Jurkat, Clone E6-1 (cell line): ENCODE data around the gene CDKAL1.
A peak's percentile ranks its signal among the peaks of the same experiment; 100 is the strongest.

Experiments used
- DNase-seq: peaks from one replicate; pipeline ENCODE4 v3.0.0-alpha.2; 2011; ENCODE audit warnings: low read depth, low spot score
- H3K4me3 ChIP-seq: 2 replicates; pipeline ENCODE4 v1.5.1; 2011; ENCODE audit warnings: mild to moderate bottlenecking, low read length, control low read depth, moderate library complexity

CDKAL1 gene

GRCh38 chr6:20998748-20999448 lies 464.6 kb downstream of the CDKAL1 start:
- no peak for DNase-seq
- H3K4me3 ChIP-seq: no peak overlapping the region

DNA sequence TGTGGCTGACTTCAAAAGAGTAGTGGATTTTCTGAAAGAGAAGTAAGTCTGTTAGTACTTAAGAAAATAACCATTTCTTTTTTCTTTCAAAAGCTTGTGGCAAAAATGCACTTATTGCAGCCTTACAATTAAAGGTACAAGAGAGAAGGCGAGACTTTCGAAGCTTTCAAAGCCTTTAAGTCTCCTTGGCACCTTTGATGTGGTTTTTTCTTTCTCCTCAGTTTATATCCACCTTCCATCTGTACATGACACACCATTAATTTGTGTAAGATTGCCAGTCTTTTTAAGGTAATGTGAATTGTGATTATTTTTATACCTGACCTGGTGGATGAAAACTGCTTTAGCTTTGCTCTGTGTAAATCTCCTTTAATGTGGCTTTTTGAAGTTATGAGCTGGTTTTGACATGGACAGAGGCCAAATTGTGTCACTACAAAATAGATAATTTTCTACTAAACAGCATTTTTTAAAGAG lies 466.1 kb downstream of the CDKAL1 start:
- DNase-seq: peak; percentile 78
- H3K4me3 ChIP-seq: no peak overlapping the region

DNA sequence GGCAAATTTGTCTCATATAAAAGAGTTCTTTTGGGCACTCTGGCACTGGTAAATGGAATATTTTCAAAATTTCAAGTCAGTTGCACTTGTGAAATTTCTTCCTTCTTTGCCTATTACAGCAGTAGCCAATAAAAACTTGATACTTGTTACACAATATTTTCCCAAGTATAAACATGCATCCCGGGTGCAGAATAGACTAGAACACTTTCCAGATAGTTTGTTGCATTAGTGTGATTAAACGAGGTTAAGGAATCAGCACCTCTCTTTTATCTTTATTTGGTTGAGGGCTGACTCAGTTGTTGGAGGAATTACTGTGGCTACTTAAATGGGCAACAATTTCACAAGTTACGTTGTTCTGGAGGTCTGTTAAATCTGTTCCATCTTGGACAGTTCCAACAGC lies 467.5 kb downstream of the CDKAL1 start:
- no peak overlapping the region for H3K4me3 ChIP-seq
- DNase-seq: no peak

- DNase-seq: no peak
- no peak overlapping the region for H3K4me3 ChIP-seq
Measured at GRCh38 chr6:21003780-21004541, 469.7 kb downstream of the CDKAL1 start.

DNA sequence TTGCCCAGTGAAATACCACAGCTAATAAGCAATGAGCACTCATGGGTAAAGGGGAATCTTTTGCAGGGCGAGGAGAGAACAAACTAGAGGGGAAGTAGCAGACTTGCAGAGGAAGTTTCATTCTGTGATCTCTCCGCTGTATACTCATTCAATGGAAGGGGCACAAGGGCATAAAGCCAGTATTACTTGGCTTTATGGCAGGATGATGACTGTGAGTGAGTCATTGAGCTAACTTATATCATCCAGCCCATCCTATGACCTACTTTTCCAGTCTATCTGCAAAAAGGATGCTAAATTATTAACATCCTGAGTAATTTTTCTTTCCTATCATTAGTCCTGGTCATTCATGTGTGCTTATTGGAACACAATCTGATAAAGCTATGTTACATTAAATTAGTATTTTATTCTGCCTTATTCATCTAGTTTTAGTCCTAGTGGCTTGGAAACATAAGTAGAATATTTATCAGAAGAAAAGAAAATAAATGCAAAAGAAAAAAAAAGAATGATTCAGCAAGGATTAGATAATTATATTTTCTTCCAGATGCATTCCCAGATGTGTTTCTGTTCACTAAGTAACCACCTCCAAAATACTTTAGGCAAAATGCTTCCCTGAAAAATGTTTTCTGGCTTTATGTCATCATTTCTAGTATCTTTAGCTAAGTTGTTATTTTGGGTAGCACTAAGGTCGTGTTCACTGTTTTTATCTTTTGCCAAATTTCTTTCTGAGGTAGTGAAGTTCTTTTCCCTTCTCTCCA lies 471.7 kb downstream of the CDKAL1 start:
- no peak overlapping the region for H3K4me3 ChIP-seq
- no peak for DNase-seq

DNA sequence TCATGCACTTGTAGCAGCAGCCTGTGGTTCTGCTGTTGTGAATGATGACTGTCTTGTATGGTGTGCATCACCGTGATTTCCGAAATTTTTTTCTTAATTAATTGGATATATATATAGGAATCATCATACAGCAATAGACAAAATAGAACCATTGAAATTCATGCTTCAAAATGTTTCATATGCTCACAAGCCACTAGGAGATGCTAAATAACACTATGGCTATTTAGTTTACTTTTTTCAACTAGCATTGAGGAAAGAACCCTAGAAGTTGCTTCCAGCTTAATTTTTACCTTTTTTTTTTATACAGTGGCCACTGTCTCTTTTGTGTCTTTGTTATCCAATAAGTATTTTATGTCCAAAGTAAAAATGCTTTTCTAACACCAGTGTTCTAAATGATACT lies 485.4 kb downstream of the CDKAL1 start:
- DNase-seq: no peak
- no peak overlapping the region for H3K4me3 ChIP-seq

DNA sequence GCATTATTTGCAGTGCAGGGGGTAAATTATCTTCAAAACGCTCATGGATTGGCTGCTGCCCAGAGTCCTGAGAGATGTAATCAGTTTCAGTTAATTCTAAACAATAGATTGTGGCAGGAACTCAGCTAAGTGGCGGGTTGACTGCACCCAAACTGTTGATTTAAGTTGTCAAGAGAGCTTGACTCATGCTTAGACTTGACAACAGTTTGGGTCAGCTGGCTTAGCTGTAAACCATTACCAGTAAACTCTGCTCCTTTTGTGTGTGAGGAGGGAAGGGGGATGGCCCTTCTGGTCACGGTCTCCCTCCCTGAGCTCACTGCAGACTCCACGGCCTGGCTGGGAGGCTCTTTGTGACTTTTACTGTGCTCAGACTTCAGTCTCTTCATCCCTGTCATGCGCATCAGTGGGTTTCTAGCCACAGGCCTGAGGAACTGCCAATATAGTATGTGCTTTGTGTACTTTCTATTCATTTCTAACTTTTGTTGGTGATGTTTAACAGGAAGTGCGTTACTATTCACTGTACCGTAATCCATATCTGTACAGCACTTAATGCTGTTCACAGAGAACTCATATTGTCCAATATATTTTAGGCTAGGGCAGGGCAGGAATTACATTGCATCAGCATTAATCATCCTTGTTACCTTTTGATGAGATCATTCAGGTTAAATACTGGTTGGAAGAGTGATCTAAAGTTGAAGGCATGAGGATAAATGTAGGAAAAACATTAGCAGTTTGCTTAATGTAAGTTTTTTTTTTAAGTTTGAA lies 488.3 kb downstream of the CDKAL1 start:
- H3K4me3 ChIP-seq: no peak overlapping the region
- no peak for DNase-seq

GRCh38 chr6:21023210-21023609 lies 489.0 kb downstream of the CDKAL1 start:
- no peak for DNase-seq
- no peak overlapping the region for H3K4me3 ChIP-seq

DNA sequence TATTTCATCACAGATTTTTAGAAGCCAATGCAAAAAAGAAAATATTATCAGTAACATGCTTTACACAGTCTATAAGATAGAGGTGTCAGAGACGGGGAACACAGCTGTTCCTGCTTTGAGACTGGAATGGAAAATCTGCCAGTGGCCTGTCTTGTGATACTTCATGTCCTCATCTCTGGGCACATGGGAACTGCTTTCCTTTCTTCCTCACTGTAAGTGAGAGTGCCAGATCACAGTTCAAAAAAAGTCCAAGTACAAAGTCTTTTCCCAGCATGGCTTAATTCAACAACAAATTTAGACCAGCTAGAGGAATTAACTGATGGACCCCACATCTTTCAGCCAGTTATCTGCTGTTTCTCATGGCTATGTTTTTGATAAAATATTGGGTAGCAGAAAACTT lies 490.4 kb downstream of the CDKAL1 start:
- no peak overlapping the region for H3K4me3 ChIP-seq
- DNase-seq: no peak

DNA sequence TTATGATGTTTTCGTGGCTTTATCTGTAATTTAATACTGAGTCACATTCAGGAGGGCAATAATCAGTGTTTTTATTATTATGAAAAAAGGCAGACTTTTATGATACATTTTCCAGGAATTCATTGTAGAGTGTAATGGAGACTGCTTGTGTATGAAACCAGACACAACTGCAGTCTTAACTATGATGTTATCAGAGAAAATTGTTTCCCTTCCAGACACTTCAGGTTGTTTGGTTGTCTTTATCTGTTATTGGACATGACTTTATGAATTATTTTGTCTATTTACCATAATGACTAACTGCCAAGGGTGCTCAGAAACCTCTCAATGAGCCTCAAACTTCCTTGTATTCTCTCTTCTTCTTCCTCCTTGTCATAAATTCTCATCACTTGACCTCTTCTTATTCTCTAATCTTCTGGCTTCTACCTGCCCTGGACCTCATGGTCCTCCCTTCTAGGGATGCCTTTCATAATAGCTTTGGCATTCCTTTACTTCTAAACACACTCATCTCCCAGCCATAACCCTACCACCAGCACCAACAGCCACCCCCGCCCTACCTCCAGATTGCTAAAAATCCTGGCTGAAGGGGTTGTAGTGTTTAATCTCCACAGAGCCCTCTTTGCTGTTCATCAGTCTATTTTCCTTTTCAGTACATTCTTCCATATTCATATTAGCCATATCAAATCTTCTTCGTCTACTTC lies 492.5 kb downstream of the CDKAL1 start:
- no peak for DNase-seq
- H3K4me3 ChIP-seq: no peak overlapping the region

GRCh38 chr6:21027507-21027906 lies 493.2 kb downstream of the CDKAL1 start:
- H3K4me3 ChIP-seq: no peak overlapping the region
- no peak for DNase-seq

DNA sequence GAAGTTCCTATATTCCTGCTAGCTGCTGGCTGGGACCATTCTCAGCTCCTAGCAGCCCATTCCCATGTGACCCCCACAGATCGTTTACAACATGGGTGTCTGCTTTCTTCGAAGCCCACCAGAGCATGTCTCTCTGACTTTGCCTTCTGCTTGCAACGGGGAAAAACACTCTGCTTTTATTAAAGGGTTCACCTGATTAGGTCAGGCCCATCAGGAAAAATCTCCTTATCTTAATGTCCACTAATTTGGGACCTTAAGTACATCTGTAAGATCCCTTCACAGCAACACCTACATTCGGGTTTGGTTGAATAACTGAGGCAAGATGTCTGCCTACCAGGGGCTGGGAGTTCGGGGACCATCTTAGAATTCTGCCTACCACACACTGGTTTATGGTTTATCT lies 496.9 kb downstream of the CDKAL1 start:
- DNase-seq: no peak
- no peak overlapping the region for H3K4me3 ChIP-seq

- H3K4me3 ChIP-seq: no peak overlapping the region
- DNase-seq: no peak
Measured at GRCh38 chr6:21033084-21033483, 498.8 kb downstream of the CDKAL1 start.

GRCh38 chr6:21033575-21034026 lies 499.3 kb downstream of the CDKAL1 start:
- no peak overlapping the region for H3K4me3 ChIP-seq
- DNase-seq: no peak

DNA sequence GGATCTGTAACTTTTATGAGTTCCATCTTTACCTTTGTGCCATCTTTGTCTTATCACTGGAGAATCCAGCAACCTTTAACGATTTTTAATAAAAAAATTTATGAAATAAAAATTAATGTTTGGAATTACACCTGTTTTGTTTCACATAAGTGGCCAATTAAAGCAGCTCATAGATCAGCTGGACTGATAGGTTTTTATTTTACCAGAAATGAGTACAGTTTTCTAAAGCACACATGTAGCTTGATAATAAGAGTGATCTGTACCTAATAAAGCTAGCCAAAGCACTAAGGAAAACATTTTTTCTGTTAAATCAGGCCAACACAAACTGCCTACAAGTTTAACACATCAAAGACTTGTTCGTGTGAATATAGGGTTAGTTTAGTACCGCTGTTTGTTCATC lies 500.1 kb downstream of the CDKAL1 start:
- no peak for DNase-seq
- no peak overlapping the region for H3K4me3 ChIP-seq

- DNase-seq: no peak
Measured at GRCh38 chr6:21037453-21037852, 503.2 kb downstream of the CDKAL1 start.

GRCh38 chr6:21039926-21040325 lies 505.7 kb downstream of the CDKAL1 start:
- H3K4me3 ChIP-seq: no peak overlapping the region
- DNase-seq: no peak

More at GRCh38 chr6:21037453-21037852, 503.2 kb downstream of the CDKAL1 start:
- H3K4me3 ChIP-seq: no peak overlapping the region

GRCh38 chr6:21045135-21045700 lies 511.0 kb downstream of the CDKAL1 start:
- no peak for DNase-seq

More at GRCh38 chr6:21045135-21045700, 511.0 kb downstream of the CDKAL1 start:
- H3K4me3 ChIP-seq: no peak overlapping the region
